GM12891 (cell line): Measurements from ENCODE around the gene LDLRAD3.

ENCODE experiments used
- POLR2A ChIP-seq: IDR thresholded peaks from 2 replicates; pipeline ENCODE4 v1.6.1; 2011; ENCODE audit warnings: low read depth, low read length, control low read depth
- POLR2AphosphoS5 ChIP-seq: IDR thresholded peaks from 2 replicates; pipeline ENCODE4 v1.6.1; 2011; ENCODE audit warnings: low read depth, low read length, control low read depth

DNA sequence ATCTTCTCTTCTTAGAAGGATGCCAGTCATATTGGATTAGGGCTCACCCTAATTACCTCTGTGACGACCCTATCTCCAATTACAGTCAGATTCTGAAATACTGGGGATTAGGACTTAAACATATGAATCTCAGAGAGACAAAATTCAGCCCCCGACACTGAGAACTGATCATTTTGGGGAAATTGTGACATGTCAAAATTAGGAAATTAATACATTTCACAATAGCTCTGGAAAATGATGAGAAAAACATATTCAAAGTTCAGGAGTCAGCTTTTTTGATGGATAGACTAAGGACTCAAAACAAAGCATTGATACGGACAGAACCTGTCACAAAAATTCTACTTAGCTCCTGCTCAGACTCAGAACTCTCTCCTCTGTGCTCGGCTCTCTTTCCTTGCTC, 304.6 kb downstream of the LDLRAD3 start:
- TF ChIP-seq POLR2A (no peak), POLR2AphosphoS5 (no peak)
